DND-41 (cell line): ENCODE measurements around the gene SERHL2.

Experiments
- EZH2 ChIP-seq: IDR thresholded peaks from 3 replicates; pipeline ENCODE4 v1.6.1; 2012; ENCODE audit warnings: borderline replicate concordance, low read depth, mild to moderate bottlenecking, moderate library complexity, low read length, inconsistent platforms; ENCODE audit not compliant: severe bottlenecking
- TF ChIP-seq, protein P1 (sequence below): IDR thresholded peaks from 2 replicates; pipeline ENCODE4 v1.5.1; 2012; ENCODE audit warnings: borderline replicate concordance, low read length, moderate library complexity, mild to moderate bottlenecking; ENCODE audit not compliant: poor library complexity, severe bottlenecking; ENCODE audit errors: extremely low read depth

- TF ChIP-seq, protein P1, sequence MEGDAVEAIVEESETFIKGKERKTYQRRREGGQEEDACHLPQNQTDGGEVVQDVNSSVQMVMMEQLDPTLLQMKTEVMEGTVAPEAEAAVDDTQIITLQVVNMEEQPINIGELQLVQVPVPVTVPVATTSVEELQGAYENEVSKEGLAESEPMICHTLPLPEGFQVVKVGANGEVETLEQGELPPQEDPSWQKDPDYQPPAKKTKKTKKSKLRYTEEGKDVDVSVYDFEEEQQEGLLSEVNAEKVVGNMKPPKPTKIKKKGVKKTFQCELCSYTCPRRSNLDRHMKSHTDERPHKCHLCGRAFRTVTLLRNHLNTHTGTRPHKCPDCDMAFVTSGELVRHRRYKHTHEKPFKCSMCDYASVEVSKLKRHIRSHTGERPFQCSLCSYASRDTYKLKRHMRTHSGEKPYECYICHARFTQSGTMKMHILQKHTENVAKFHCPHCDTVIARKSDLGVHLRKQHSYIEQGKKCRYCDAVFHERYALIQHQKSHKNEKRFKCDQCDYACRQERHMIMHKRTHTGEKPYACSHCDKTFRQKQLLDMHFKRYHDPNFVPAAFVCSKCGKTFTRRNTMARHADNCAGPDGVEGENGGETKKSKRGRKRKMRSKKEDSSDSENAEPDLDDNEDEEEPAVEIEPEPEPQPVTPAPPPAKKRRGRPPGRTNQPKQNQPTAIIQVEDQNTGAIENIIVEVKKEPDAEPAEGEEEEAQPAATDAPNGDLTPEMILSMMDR = no peak
- no peak for TF ChIP-seq EZH2
Observed at GRCh38 chr22:42610186-42610585, 56.4 kb downstream of the SERHL2 start.
